Neuronal stem cell (in vitro differentiated cells): ENCODE measurements around the gene CMIP.

ENCODE experiments used
- DNase-seq: peaks from one replicate; pipeline ENCODE4 v3.0.0-alpha.2; 2013; ENCODE audit warnings: low spot score
- H2AFZ ChIP-seq: one replicate; pipeline ENCODE4 v1.6.1; 2013; ENCODE audit warnings: mild to moderate bottlenecking, low read length, inconsistent platforms
- H2AK5ac ChIP-seq: 2 replicates; pipeline ENCODE4 v1.6.1; 2013; ENCODE audit warnings: low read depth, mild to moderate bottlenecking, inconsistent platforms, low read length, moderate library complexity, mixed read lengths
- H2BK120ac ChIP-seq: 2 replicates; pipeline ENCODE4 v1.6.1; 2013; ENCODE audit warnings: low read depth, mild to moderate bottlenecking, inconsistent platforms, low read length, moderate library complexity, mixed read lengths
- H2BK12ac ChIP-seq: one replicate; pipeline ENCODE4 v1.6.1; 2013; ENCODE audit warnings: low read length, inconsistent platforms
- H2BK15ac ChIP-seq: 2 replicates; pipeline ENCODE4 v1.6.1; 2013; ENCODE audit warnings: mild to moderate bottlenecking, low read length, inconsistent platforms, mixed read lengths
- H2BK5ac ChIP-seq: one replicate; pipeline ENCODE4 v1.6.1; 2013; ENCODE audit warnings: inconsistent platforms, mild to moderate bottlenecking, low read length, moderate library complexity
- H3K14ac ChIP-seq: one replicate; pipeline ENCODE4 v1.6.1; 2013; ENCODE audit warnings: low read length, inconsistent platforms
- H3K18ac ChIP-seq: 2 replicates; pipeline ENCODE4 v1.6.1; 2013; ENCODE audit warnings: low read length, inconsistent platforms
- H3K23ac ChIP-seq: 2 replicates; pipeline ENCODE4 v1.6.1; 2013; ENCODE audit warnings: low read depth, mild to moderate bottlenecking, mixed read lengths, low read length, inconsistent platforms; ENCODE audit not compliant: poor library complexity
- H3K27ac ChIP-seq: replicated peaks from 3 replicates; pipeline ENCODE4 v1.5.1; 2013; ENCODE audit warnings: low read length, inconsistent platforms
- H3K27me3 ChIP-seq, 3 experiments: 2 replicates each; pipeline ENCODE4 v1.6.1; 2013; ENCODE audit warnings: low read length in 3 of 3, mild to moderate bottlenecking in 2 of 3, inconsistent platforms in 1 of 3, low read depth in 1 of 3, mixed read lengths in 1 of 3, moderate library complexity in 1 of 3; ENCODE audit not compliant: control insufficient read depth in 3 of 3, insufficient read depth in 3 of 3
- H3K36me3 ChIP-seq, 2 donors: replicated peaks in 1 of 2; 2 replicates each; pipeline ENCODE4 v1.6.1; 2013; ENCODE audit warnings: low read length in 2 of 2; ENCODE audit not compliant: control insufficient read depth in 2 of 2, insufficient read depth in 2 of 2
- H3K4ac ChIP-seq: 2 replicates; pipeline ENCODE4 v1.6.1; 2013; ENCODE audit warnings: inconsistent platforms, mild to moderate bottlenecking, low read length, moderate library complexity
- H3K4me1 ChIP-seq, 2 donors: 1 replicate in 1 of 2; 2 replicates in 1 of 2; pipeline ENCODE4 v1.6.1; 2013; ENCODE audit warnings: low read length in 2 of 2, low read depth in 1 of 2; ENCODE audit not compliant: control insufficient read depth in 2 of 2, insufficient read depth in 1 of 2
- H3K4me2 ChIP-seq: one replicate; pipeline ENCODE4 v1.6.1; 2013; ENCODE audit warnings: mild to moderate bottlenecking, low read length, inconsistent platforms; ENCODE audit not compliant: insufficient read depth, poor library complexity, severe bottlenecking
- H3K4me3 ChIP-seq, 2 donors: 2 replicates each; pipeline ENCODE4 v1.5.1; 2013; ENCODE audit warnings: low read length in 2 of 2, mild to moderate bottlenecking in 2 of 2, inconsistent platforms in 1 of 2, moderate library complexity in 1 of 2
- H3K79me1 ChIP-seq: one replicate; pipeline ENCODE4 v1.6.1; 2013; ENCODE audit warnings: low read depth, mild to moderate bottlenecking, inconsistent platforms, low read length, moderate library complexity
- H3K9ac ChIP-seq: one replicate; pipeline ENCODE4 v1.6.1; 2013; ENCODE audit warnings: mild to moderate bottlenecking, low read depth, low read length, inconsistent platforms; ENCODE audit not compliant: poor library complexity
- H3K9me3 ChIP-seq, 2 donors: replicated peaks in 1 of 2; 2 replicates each; pipeline versions ENCODE3 to v1.6.1; 2013; ENCODE audit warnings: low read length in 2 of 2, mild to moderate bottlenecking in 2 of 2, inconsistent platforms in 1 of 2, low read depth in 1 of 2, mixed read lengths in 1 of 2, moderate library complexity in 1 of 2; ENCODE audit not compliant: control insufficient read depth in 2 of 2, insufficient read depth in 1 of 2
- H4K8ac ChIP-seq: one replicate; pipeline ENCODE4 v1.6.1; 2013; ENCODE audit warnings: low read depth, mild to moderate bottlenecking, inconsistent platforms, low read length, moderate library complexity
- H4K91ac ChIP-seq: one replicate; pipeline ENCODE4 v1.6.1; 2013; ENCODE audit warnings: low read length, low read depth, mild to moderate bottlenecking, inconsistent platforms; ENCODE audit not compliant: poor library complexity
- WGBS, 2 donors: extraction: QIAGEN DNeasy Blood & Tissue Kit; methylation state at CpG; one replicate each; pipeline ENCODE4 v1.1.7; 2013; ENCODE audit warnings: missing lambda C conversion rate in 2 of 2, mixed read lengths in 1 of 2; ENCODE audit not compliant: insufficient read length in 2 of 2, insufficient replicate concordance in 1 of 2; ENCODE audit errors: extremely low coverage in 2 of 2; 5-methylcytosine and 5-hydroxymethylcytosine counted together

CMIP gene

DNA sequence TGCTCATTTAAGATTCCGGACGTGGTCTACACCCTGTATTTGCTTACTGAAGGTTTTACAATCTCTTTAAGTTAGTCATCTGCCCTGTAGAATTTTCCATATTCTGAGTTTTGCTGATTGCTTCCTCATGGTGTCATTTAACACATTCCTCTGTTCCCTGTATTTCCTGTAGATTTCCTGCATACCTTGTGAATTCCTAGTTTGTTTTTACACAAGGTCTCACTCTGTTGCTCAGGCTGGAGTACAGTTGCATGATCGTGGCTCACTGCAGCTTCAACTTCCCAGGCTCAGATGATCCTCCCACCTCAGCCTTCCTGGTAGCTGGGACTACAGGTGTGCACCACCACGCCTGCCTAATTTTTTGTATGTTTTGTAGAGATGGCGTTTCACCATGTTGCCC lies 66.8 kb downstream of the CMIP start:
- Histone ChIP-seq H3K9ac (no peak overlapping the region), H3K14ac (no peak overlapping the region), H3K27ac (no peak overlapping the region), H2BK5ac (no peak overlapping the region), H2BK120ac (no peak overlapping the region), H2AFZ (no peak overlapping the region), H3K4me1 (peaks cover 0 to 17% of the 10 kb centered on the region in 2 donors), H3K23ac (no peak overlapping the region), H3K36me3 (peaks cover 0 to 1% of the 10 kb centered on the region in 2 donors), H3K27me3 (no peaks in the 10 kb centered on the region), H2AK5ac (no peak overlapping the region), H3K4ac (no peak overlapping the region), H3K18ac (no peak overlapping the region), H3K9me3 (peaks cover 0 to 3% of the 10 kb centered on the region in 2 donors), H3K4me2 (no peak overlapping the region), H4K8ac (no peak overlapping the region), H2BK15ac (no peak overlapping the region), H3K4me3 (no peak overlapping the region), H3K79me1 (peaks cover 9% of the 10 kb centered on the region), H2BK12ac (no peak overlapping the region), H4K91ac (no peak overlapping the region)
- WGBS, 2 donors = no CpG with 5 or more reads among the region's 5 CpGs
- DNase-seq = no peak

DNA sequence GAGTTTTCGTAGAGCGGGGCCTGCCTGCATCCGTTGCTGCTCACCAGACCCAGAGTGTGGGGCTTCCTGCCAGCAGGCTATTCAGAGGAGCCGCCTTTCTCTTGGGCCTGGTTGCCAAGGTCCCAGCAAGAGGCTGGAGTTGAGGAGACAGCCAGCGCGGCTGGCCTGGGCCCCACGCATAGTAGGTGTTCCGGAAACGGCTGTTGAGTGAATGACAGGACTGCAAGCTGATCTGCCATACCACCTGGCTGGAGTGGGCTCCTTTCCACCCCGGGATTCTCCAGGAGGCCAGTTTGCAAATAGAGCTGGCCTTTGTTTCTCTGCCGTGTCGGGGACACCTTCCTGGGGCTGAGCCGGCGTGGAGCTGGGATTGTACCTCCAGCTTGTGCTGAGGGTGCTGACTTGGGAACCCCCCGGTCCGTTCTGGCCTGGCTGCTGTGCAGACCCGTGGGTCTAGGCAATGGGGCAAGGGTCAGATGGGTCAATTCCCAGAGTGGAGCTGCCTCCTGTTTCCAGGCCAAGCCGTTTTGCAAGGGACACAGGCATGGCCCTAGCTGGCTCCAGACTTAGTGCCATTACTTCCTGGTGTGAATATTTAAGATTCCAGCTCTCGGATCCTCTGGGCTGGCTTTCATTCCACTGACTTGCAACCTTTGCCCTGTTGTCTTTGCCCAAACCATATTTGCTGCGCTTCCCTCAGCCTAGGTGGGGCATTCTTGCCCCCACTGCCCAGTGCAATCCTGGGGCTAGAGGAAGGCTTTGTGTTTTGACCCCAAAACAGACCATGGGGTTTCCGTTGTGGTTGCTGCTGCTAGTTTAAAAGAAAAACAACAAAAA lies 68.8 kb downstream of the CMIP start:
- no CpG with 5 or more reads among the region's 21 CpGs for whole genome bisulfite sequencing, 2 donors
- no peak overlapping the region for H2AK5ac ChIP-seq
- no peak overlapping the region for H2BK5ac ChIP-seq
- H3K36me3 ChIP-seq = peaks cover 0 to 10% of the 10 kb centered on the region in 2 donors
- peak overlapping the region; percentile 38 for H3K27ac ChIP-seq
- peaks cover 11% of the 10 kb centered on the region for H3K79me1 ChIP-seq
- no peak overlapping the region for H4K8ac ChIP-seq
- no peak overlapping the region for H3K14ac ChIP-seq
- H2BK120ac ChIP-seq = no peak overlapping the region
- H3K4me3 ChIP-seq = no peak overlapping the region
- no peak overlapping the region for H4K91ac ChIP-seq
- H3K27me3 ChIP-seq = no peaks in the 10 kb centered on the region
- H3K9ac ChIP-seq = no peak overlapping the region
- H3K4me2 ChIP-seq = no peak overlapping the region
- no peak overlapping the region for H3K4ac ChIP-seq
- peaks cover 0 to 3% of the 10 kb centered on the region in 2 donors for H3K9me3 ChIP-seq
- no peak overlapping the region for H3K23ac ChIP-seq
- H2AFZ ChIP-seq = no peak overlapping the region
- no peak overlapping the region for H2BK15ac ChIP-seq
- peak overlapping the region; percentile 78 for H3K18ac ChIP-seq
- DNase-seq = no peak
- peaks cover 0 to 17% of the 10 kb centered on the region in 2 donors for H3K4me1 ChIP-seq
- no peak overlapping the region for H2BK12ac ChIP-seq

DNA sequence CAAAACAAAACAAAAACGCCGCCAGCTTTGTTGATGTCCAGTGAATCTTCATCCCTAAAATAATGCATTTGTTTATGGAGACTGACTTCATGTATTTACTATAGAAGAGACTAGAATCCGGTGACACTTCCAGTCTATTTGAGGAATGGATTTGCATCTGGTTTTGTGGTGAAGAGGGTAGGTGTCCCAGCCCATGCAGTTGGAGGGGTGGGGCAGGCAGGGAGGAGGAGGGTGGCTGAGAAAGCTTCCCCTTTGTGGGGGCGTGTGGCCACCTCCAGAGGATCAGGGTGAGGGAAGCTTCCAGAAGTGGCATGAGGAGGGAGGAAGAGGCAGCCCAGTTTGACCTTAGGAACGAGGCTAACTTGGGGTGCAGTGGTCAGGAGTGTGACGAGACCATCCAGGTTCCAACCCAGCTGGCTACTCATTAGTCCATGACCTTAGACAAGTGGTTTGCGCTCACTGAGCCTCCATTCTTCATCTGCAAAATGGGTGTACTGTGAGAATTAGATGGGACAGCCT lies 69.5 kb downstream of the CMIP start:
- no peak overlapping the region for H2BK15ac ChIP-seq
- peaks cover 7% of the 10 kb centered on the region for H3K79me1 ChIP-seq
- peak overlapping the region; percentile 21 for H3K18ac ChIP-seq
- peak overlapping the region; percentile 5 for H3K9ac ChIP-seq
- no peak overlapping the region for H2BK5ac ChIP-seq
- no peak for DNase-seq
- H3K14ac ChIP-seq = no peak overlapping the region
- no peak overlapping the region for H3K27ac ChIP-seq
- H2AK5ac ChIP-seq = no peak overlapping the region
- H2BK120ac ChIP-seq = no peak overlapping the region
- no peak overlapping the region for H2BK12ac ChIP-seq
- no peak overlapping the region for H4K91ac ChIP-seq
- H4K8ac ChIP-seq = no peak overlapping the region
- H3K4me1 ChIP-seq = peaks cover 0 to 17% of the 10 kb centered on the region in 2 donors
- peaks cover 0 to 10% of the 10 kb centered on the region in 2 donors for H3K36me3 ChIP-seq
- no peaks in the 10 kb centered on the region for H3K27me3 ChIP-seq
- H3K23ac ChIP-seq = no peak overlapping the region
- WGBS, 2 donors = no CpG with 5 or more reads among the region's 7 CpGs
- peaks cover 0 to 3% of the 10 kb centered on the region in 2 donors for H3K9me3 ChIP-seq
- no peak overlapping the region for H3K4ac ChIP-seq
- H3K4me2 ChIP-seq = no peak overlapping the region
- H3K4me3 ChIP-seq = no peak overlapping the region
- no peak overlapping the region for H2AFZ ChIP-seq

DNA sequence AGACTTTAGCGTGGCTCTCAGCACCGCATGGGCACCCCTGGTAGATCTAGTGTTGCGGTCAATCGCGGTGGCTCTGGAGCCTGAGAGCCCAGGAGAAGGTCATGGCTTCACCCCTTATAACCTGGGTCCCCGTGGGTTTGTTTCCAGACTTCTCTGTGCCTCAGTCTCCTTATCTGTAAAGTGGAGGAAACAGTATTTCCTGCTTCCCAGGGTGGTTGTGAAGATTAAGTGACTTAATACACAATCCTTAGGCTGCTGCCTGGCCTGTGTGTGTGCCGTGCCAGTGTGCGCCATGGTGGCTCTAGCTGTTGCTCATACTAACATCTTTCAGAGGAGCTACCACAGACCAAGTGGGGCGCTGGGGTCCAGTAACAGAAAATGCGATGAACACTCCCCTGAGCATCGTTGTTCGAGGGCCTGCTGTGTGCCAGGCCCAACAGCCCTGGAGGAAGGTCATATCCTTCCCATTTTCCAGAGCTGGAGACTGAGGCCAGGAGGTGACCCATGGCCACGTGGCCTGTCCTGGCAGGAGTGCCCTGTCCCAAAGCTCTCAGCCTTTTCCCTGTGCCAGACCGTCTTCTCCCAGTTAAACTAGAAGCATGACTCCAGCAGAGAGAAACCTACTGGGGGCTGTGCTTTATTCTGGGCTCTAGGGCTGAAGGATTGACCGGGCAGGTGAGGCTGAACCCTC lies 70.1 kb downstream of the CMIP start:
- H3K4me2 ChIP-seq = no peak overlapping the region
- H3K14ac ChIP-seq = no peak overlapping the region

More for the DNA sequence above, 70.1 kb downstream of the CMIP start:
- H3K23ac ChIP-seq = peak overlapping the region; percentile 27
- no peak overlapping the region for H2BK120ac ChIP-seq
- no peaks in the 10 kb centered on the region for H3K27me3 ChIP-seq
- no peak overlapping the region for H3K4me3 ChIP-seq
- H3K4ac ChIP-seq = no peak overlapping the region
- peaks cover 0 to 19% of the 10 kb centered on the region in 2 donors for H3K4me1 ChIP-seq
- H3K79me1 ChIP-seq = peaks cover 7% of the 10 kb centered on the region
- H3K9ac ChIP-seq = peak overlapping the region; percentile 50
- H2BK12ac ChIP-seq = no peak overlapping the region
- H2BK5ac ChIP-seq = no peak overlapping the region
- no peak overlapping the region for H2AK5ac ChIP-seq
- no peak overlapping the region for H4K91ac ChIP-seq
- no peak overlapping the region for H4K8ac ChIP-seq
- no peak overlapping the region for H2BK15ac ChIP-seq
- no CpG with 5 or more reads among the region's 15 CpGs for WGBS, 2 donors
- peaks cover 0 to 10% of the 10 kb centered on the region in 2 donors for H3K36me3 ChIP-seq
- H3K27ac ChIP-seq = no peak overlapping the region
- no peak for DNase-seq
- H3K9me3 ChIP-seq = peaks cover 0 to 3% of the 10 kb centered on the region in 2 donors
- H3K18ac ChIP-seq = no peak overlapping the region
- no peak overlapping the region for H2AFZ ChIP-seq
